SK-N-MC (cell line): ENCODE measurements around the gene TMEM150A.
"Not testable (repeated sequence)": the region's sequence is repeated elsewhere in the genome, so short reads cannot be mapped to it uniquely, and the experiment has no call there.

ENCODE experiments used
- DNase-seq: peaks from one replicate; pipeline ENCODE4 v3.0.0-alpha.2; 2011; ENCODE audit warnings: low read depth, low spot score
- H3K27ac ChIP-seq: fragments of 200-600 bp; sonication (generic); 2 replicates; pipeline ENCODE4 v1.5.1; 2016; ENCODE audit warnings: mixed run types
- H3K36me3 ChIP-seq: fragments of 200-600 bp; sonication (generic); 2 replicates; pipeline ENCODE4 v1.6.1; 2017; ENCODE audit warnings: antibody characterized with exemption, low read length, mixed read lengths; ENCODE audit not compliant: insufficient read depth
- H3K4me3 ChIP-seq: fragments of 200-600 bp; sonication (generic); 2 replicates; pipeline ENCODE4 v1.5.1; 2016
- H3K9ac ChIP-seq: fragments of 200-600 bp; sonication (generic); 2 replicates; pipeline ENCODE4 v1.8.0; 2017; ENCODE audit warnings: mixed run types, mixed read lengths; ENCODE audit not compliant: insufficient read length
- H3K9me3 ChIP-seq: fragments of 200-600 bp; sonication (generic); 2 replicates; pipeline ENCODE4 v1.6.1; 2017; ENCODE audit warnings: low read depth, mild to moderate bottlenecking, antibody characterized with exemption, low read length, moderate library complexity, mixed read lengths
- EZH2 ChIP-seq: fragments of 200-600 bp; sonication (generic); IDR thresholded peaks from one replicate; pipeline ENCODE4 v1.6.1; 2017; ENCODE audit warnings: antibody characterized with exemption
- FOXP2 ChIP-seq: optimal IDR thresholded peaks from 2 replicates; pipeline ENCODE3; 2011; ENCODE audit warnings: mild to moderate bottlenecking, moderate library complexity; ENCODE audit not compliant: insufficient read depth; ENCODE audit errors: extremely low read length, control extremely low read depth
- POLR2AphosphoS5 ChIP-seq: IDR thresholded peaks from 2 replicates; pipeline ENCODE4 v1.6.1; 2012; ENCODE audit warnings: mild to moderate bottlenecking, low read depth, low read length, borderline replicate concordance

TMEM150A gene

DNA sequence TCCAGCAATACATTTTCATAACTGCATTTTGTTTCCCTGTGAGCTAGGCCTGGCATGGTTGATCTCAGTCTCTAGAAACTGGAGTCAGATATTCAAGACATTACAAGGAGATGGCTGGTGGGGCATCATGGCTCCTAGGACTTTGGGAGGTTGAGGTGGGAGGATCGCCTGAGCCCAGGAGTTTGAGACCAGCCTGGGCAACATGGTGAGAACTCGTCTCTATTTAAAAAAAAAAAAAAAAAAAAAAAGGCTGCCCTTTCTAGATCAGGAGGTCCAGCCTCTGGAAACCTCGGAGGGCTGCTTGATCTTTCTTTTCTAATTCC is 25.5 kb downstream of the TMEM150A start:
- no peak for DNase-seq
- Histone ChIP-seq H3K27ac (no peak overlapping the region), H3K4me3 (no peak overlapping the region), H3K9ac (no peak overlapping the region), H3K36me3 (no peaks in the 10 kb centered on the region), H3K9me3 (no peaks in the 10 kb centered on the region)
- TF ChIP-seq POLR2AphosphoS5: no peak
- TF ChIP-seq EZH2: no peak

DNA sequence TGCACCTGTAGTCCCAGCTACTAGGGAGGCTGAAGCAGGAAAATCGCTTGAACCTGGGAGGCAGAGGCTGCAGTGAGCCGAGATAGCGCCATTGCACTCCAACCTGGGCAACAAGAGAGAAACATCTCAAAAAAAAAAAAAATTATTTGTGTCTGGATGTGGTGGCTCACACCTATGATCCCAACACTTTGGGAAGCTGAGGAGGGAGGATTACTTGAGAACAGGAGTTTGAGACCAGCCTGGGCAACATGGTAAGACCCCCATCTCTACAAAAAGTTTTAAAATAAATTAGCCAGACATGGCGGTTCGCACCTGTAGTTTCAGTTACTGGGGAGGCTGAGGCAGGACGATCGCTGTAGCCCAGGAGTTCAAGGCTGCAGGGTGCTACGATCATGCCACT is 26.8 kb downstream of the TMEM150A start:
- H3K9ac ChIP-seq: no peak overlapping the region
- H3K4me3 ChIP-seq: no peak overlapping the region
- H3K9me3 ChIP-seq: no peaks in the 10 kb centered on the region
- H3K27ac ChIP-seq: no peak overlapping the region
- DNase-seq: no peak
- TF ChIP-seq POLR2AphosphoS5 (no peak), FOXP2 (no peak), EZH2 (no peak)
- H3K36me3 ChIP-seq: no peaks in the 10 kb centered on the region

DNA sequence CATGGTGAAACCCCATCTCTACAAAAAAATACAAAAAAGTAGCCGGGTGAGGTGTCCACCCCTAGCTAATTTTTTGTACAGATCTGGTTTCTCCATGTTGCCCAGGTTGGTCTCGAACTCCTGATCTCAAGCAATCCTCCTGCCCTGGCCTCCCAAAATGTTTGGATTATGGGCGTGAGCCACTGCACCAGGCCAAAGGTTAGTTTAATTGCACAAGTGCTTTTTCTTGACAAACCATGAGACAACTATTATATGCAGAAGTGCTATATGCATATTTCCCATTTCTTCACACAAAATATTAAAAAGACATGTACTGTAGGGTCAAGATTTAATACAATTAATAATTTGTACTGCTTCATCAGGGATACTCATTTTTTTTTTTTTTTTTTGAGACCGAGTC is 36.2 kb downstream of the TMEM150A start:
- H3K9me3 ChIP-seq: no peaks in the 10 kb centered on the region
- TF ChIP-seq POLR2AphosphoS5: no peak
- TF ChIP-seq FOXP2: no peak
- no peak for TF ChIP-seq EZH2
- no peak for DNase-seq

DNA sequence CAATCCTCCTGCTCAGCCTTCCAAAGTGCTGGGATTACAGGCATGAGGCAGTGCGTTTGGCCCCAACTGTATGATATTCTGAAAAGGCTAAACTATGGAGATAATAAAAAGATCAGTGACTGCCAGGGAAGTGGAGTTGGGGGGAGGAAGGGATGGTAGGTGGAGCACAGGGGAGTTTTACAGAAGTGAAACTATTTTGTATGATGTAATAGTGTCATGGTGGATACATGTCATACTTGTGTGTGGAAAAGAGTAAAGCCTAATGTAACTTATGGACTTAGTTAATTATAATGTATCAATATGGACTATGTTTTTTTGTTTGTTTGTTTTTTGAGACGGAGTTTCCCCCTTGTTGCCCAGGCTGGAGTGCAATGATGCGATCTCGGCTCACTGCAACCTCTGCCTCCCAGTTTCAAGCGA is 38.3 kb downstream of the TMEM150A start:
- Histone ChIP-seq H3K9me3 (no peaks in the 10 kb centered on the region), H3K4me3 (no peak overlapping the region), H3K9ac (no peak overlapping the region), H3K36me3 (no peaks in the 10 kb centered on the region; the same call in 1 of the 2 replicates), H3K27ac (peak overlapping the region; percentile 6; the same call in 1 of the 2 replicates)
- no peak for DNase-seq
- TF ChIP-seq FOXP2: no peak
- TF ChIP-seq EZH2: no peak
- no peak for TF ChIP-seq POLR2AphosphoS5

More for the DNA sequence above, 36.2 kb downstream of the TMEM150A start:
- H3K4me3 ChIP-seq: no peak overlapping the region
- no peak overlapping the region for H3K9ac ChIP-seq
- no peak overlapping the region for H3K27ac ChIP-seq
- H3K36me3 ChIP-seq: no peaks in the 10 kb centered on the region

DNA sequence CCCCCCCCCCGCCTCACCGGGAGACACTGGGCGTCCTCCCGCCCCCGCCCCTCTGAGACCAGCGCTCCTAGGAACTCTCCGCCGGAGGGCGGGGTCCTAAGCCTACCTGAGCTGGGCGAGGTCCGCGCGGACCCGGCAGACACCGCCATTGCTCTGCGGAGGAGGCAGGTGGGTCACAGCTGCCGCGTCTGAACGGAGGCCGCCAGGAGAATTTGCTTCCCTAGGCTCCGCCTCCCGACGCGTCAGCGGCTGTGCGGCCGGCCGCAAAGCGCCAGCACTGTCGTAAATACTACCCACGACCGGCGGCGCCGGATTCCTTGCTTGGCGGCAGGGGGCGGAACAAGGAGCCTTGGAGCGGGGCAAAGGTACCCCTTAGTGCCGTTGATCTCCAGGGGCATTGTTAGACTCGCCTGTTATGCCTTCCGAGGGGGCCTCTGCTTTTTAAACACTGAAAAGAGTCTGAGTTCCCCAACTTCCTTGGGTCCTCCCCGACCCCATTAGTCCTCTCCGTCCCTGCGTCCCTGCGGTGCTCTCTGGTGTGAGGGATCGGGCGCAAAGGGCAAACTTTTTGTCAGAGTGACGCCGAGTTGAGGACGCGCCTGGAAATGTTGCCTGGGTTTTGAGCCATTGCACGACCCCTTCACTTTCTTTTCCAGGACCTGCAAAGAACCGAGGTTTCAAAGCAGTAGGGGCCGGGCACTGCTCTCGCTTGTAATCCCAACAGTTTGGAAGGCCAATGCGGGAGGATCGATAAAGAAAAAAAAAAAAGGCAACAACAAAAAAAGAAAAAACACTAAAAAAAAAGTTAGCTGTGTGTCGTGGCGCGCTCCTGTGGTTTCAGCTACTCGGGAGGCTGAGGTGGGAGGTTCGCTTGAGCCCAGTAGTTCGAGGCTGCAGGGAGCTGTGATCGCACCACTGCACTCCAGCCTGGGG is 41.0 kb downstream of the TMEM150A start, which contains the start of gene GGCX:
Gene GGCX (minus strand): TSS at position 214 of the 933 bp plus-strand sequence. CDS start 65 bp downstream, at position 149.
- Histone ChIP-seq H3K27ac (peak within 1 kb of the TSS; percentile 85), H3K36me3 (peaks cover 8% of the 10 kb centered on the region), H3K9ac (peak within 1 kb of the TSS; percentile 96), H3K4me3 (peak within 1 kb of the TSS; percentile 95), H3K9me3 (no peaks in the 10 kb centered on the region)
- peak; percentile 50 for DNase-seq
- TF ChIP-seq EZH2 (no peak), FOXP2 (peak; percentile 63), POLR2AphosphoS5 (peak; percentile 94)

DNA sequence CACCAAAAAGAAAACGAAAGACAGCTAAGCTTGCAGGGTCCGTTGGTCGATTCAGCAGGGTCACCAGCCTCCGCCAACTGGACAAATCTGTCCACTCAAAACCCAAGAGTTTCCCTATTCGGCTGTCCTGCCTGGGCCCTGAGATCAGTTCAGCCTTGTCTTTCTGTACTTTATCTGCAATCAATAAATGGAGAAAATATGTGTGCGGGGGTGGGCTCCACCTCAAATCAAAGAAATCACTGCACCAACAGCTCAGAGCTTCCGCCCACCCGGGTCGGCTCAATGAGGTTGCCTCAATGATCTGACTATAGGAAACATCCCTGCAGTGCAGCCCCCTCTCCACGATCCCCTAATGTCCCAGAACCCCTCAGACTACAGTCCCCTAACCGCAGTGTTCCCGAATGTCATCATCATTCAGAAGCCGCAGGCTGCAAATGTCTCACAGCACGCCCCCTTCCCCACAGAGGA is 41.7 kb downstream of the TMEM150A start:
- TF ChIP-seq FOXP2 (no peak), POLR2AphosphoS5 (no peak), EZH2 (no peak)
- DNase-seq: no peak
- Histone ChIP-seq H3K9ac (peak overlapping the region; percentile 70), H3K36me3 (peaks cover 11% of the 10 kb centered on the region), H3K4me3 (peak overlapping the region; percentile 95), H3K27ac (no peak overlapping the region), H3K9me3 (no peaks in the 10 kb centered on the region)

DNA sequence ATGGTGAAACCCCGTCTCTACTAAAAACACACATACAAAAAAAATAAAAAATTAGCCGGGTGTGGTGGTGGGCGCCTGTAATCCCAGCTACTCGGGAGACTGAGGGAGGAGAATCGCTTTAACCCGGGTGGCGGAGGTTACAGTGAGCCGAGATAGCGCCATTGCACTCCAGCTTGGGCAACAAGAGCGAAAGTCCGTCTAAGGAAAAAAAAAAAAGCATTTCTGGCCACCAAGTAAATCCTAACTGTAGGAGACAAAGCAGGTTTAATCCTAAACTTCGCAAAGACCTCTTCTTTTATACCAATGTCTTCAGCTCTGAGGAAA is 42.1 kb downstream of the TMEM150A start:
- Histone ChIP-seq H3K36me3 (peaks cover 13% of the 10 kb centered on the region), H3K9ac (peak overlapping the region; percentile 70), H3K4me3 (peak overlapping the region; percentile 95)
- not testable (repeated sequence) for H3K27ac ChIP-seq, H3K9me3 ChIP-seq, DNase-seq

DNA sequence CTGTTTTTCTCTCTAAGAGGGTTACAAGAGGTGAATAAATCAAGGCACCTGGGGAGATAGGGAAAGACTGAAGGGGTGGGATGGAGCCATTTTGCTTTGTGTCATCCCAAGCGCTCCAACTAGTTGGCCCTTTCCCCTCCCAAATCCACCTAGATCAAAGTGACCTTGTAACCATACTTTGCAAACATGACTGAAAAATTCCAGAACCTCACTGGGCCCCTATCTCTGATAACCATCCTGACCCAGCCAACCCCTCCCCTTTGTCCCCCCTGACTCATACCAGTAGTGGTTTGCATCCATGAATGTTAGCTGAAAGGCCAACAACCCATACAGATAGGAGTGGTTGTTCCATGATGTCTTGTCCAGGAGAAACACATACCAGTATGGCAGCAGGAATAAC is 44.3 kb downstream of the TMEM150A start:
- Histone ChIP-seq H3K9me3 (no peaks in the 10 kb centered on the region), H3K27ac (no peak overlapping the region), H3K4me3 (no peak overlapping the region), H3K36me3 (peaks cover 25% of the 10 kb centered on the region), H3K9ac (no peak overlapping the region)
- DNase-seq: no peak
- TF ChIP-seq EZH2: no peak
- no peak for TF ChIP-seq POLR2AphosphoS5
- TF ChIP-seq FOXP2: no peak

DNA sequence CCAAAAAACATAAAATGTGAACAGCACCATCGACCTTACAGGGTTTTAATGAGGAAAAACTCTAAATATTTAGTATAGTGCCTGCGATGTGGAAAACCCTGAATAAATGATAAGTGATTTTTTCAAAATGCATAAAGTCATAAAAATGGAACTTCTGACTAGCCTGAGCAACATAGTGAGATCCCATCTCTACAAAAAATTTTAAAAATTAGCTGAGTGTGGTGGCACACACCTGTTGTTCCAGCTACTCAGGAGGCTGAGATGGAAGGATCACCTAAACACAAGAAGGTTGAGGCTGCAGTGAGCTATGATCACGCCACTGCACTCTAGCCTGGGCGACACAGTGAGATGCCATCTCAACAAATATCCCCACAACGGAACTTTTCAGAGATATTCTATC is 45.4 kb downstream of the TMEM150A start:
- H3K9ac ChIP-seq: no peak overlapping the region
- no peak overlapping the region for H3K27ac ChIP-seq
- no peaks in the 10 kb centered on the region for H3K9me3 ChIP-seq
- TF ChIP-seq POLR2AphosphoS5 (no peak), FOXP2 (no peak), EZH2 (no peak)
- no peak overlapping the region for H3K4me3 ChIP-seq
- no peak for DNase-seq
- H3K36me3 ChIP-seq: peaks cover 30% of the 10 kb centered on the region
